Duodenal mucosa (tissue), 2 donors: ENCODE results near the gene BRMS1.

Source experiments
- H3K27ac ChIP-seq: one replicate; pipeline ENCODE4 v1.7.0; 2013; ENCODE audit warnings: low read depth, low read length
- H3K27me3 ChIP-seq, 2 donors: one replicate each; pipeline ENCODE4 v1.7.0; 2013; ENCODE audit warnings: low read length in 2 of 2, control low read depth in 1 of 2; ENCODE audit not compliant: insufficient read depth in 2 of 2, control insufficient read depth in 1 of 2
- H3K36me3 ChIP-seq, 2 donors: one replicate each; pipeline ENCODE4 v1.7.0; 2013; ENCODE audit warnings: low read length in 2 of 2, control low read depth in 1 of 2; ENCODE audit not compliant: insufficient read depth in 2 of 2, control insufficient read depth in 1 of 2
- H3K4me1 ChIP-seq, 2 donors: one replicate each; pipeline ENCODE4 v1.7.0; 2013; ENCODE audit warnings: low read length in 2 of 2, control low read depth in 1 of 2; ENCODE audit not compliant: insufficient read depth in 2 of 2, control insufficient read depth in 1 of 2
- H3K4me3 ChIP-seq, 2 donors: one replicate each; pipeline ENCODE4 v1.7.0; 2013; ENCODE audit warnings: low read length in 2 of 2, low read depth in 1 of 2
- H3K9ac ChIP-seq, 2 donors: one replicate each; pipeline ENCODE4 v1.7.0; 2013; ENCODE audit warnings: low read length in 2 of 2, low read depth in 1 of 2
- H3K9me3 ChIP-seq, 2 donors: one replicate each; pipeline ENCODE4 v1.7.0; 2013; ENCODE audit warnings: low read length in 2 of 2, control low read depth in 1 of 2; ENCODE audit not compliant: control insufficient read depth in 1 of 2

The BRMS1 gene

GRCh38 chr11:66290330-66290621, 54.6 kb downstream of the BRMS1 start:
- peaks cover 24 to 25% of the 10 kb centered on the region in 2 donors for H3K27me3 ChIP-seq
- H3K4me3 ChIP-seq = peak overlapping the region; percentile 86 to 88
- H3K9me3 ChIP-seq = no peaks in the 10 kb centered on the region
- peaks cover 19 to 34% of the 10 kb centered on the region in 2 donors for H3K4me1 ChIP-seq
- H3K27ac ChIP-seq = no peak overlapping the region
- no peak overlapping the region for H3K9ac ChIP-seq
- peaks cover 0 to 6% of the 10 kb centered on the region in 2 donors for H3K36me3 ChIP-seq

DNA sequence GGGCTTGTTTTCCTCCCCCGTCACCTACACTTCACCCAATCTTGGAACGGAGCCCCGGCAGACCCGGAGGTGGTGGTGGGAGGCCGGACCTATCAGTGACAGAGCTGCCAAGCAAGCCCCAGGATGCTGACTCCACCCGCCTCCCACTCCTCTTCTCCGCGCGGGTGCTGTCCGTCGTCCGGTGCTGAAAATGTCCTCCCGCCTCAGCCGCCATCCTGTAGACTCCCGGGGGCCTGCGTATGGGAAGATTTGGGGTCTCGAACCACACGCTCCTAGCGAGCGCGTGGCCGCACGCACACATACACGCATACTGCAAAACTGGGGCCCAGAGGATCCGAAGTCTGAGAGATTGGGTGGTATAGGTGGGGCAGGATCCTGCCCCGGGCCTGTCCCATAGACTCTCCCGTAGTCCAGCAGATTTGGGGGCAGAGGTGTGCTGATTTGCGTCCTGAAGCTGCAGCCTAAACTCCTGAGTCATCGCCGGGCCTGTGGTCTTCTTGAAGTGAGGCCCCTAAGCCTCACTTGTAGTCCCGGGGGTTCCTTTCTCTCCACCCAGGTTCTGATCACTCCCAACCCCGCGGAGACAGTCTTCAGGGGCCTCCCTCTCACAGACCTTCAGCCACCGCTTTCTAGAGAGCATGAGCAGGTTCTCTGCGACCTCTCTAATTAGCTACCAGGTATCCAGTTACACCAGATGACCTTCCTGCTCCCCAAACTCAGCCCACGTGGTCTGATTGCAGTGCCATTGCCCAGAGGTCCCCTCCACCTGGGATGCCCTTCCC, 55.2 kb downstream of the BRMS1 start:
- peaks cover 0 to 11% of the 10 kb centered on the region in 2 donors for H3K36me3 ChIP-seq
- H3K9me3 ChIP-seq = no peaks in the 10 kb centered on the region
- peak overlapping the region; percentile 86 to 88 for H3K4me3 ChIP-seq
- H3K27me3 ChIP-seq = peaks cover 24 to 25% of the 10 kb centered on the region in 2 donors
- H3K4me1 ChIP-seq = peaks cover 19 to 34% of the 10 kb centered on the region in 2 donors
- H3K27ac ChIP-seq = peak overlapping the region; percentile 93
- H3K9ac ChIP-seq = peak overlapping the region; percentile 70 to 78

DNA sequence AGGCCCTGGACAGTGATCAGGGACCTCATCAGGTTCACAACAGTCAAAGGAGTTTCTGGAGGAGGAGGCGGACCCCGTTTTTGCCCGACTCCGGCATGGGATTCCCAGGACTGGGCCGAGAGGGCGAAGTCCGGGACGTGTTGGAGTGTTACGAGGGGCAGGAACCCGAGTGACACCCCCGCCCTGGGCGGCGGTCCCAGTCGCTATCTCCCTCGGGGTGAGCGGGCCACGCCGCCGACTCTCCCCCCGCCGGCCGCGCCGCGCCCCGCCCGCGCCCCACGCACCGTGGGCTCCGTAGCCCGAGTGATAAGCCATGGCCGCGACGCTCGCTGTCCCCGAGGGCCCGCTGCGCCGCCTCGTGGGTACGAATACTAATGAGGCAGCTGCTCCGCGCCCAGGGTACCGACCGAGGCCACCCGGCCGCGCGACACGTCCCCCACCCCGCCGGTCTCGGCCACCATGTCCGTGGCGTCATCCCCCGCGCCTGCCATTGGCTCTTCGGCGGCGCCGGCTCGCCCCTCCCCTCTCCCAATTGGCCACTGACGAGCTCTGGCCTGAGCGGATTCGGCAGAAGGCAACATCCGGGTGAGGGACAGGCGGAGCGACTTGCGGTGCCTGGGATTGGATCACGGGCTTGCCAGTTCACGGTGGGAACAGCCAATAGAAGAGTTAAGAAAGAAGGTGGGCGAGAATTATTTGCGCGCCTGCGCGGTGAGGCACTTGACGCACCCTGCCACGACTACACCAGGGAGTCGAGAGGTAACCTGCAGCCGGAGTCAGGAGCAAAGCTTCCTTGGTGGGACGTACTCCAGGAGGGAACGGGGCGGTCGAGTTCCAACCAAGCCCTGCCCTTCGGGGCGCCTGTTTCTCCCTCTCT, 56.0 kb downstream of the BRMS1 start, which contains the start of gene YIF1A:
Gene YIF1A, minus strand, starts transcription at position 473 of the 877 bp plus-strand sequence. Its CDS starts 158 bp downstream, at position 315.
- Histone ChIP-seq H3K27ac (peak within 1 kb of the TSS; percentile 94), H3K9ac (peak within 1 kb of the TSS; percentile 88 to 97), H3K9me3 (no peaks in the 10 kb centered on the region), H3K4me1 (peaks cover 19 to 34% of the 10 kb centered on the region in 2 donors), H3K4me3 (peak within 1 kb of the TSS; percentile 86 to 88), H3K27me3 (peaks cover 20 to 24% of the 10 kb centered on the region in 2 donors), H3K36me3 (peaks cover 0 to 17% of the 10 kb centered on the region in 2 donors)

DNA sequence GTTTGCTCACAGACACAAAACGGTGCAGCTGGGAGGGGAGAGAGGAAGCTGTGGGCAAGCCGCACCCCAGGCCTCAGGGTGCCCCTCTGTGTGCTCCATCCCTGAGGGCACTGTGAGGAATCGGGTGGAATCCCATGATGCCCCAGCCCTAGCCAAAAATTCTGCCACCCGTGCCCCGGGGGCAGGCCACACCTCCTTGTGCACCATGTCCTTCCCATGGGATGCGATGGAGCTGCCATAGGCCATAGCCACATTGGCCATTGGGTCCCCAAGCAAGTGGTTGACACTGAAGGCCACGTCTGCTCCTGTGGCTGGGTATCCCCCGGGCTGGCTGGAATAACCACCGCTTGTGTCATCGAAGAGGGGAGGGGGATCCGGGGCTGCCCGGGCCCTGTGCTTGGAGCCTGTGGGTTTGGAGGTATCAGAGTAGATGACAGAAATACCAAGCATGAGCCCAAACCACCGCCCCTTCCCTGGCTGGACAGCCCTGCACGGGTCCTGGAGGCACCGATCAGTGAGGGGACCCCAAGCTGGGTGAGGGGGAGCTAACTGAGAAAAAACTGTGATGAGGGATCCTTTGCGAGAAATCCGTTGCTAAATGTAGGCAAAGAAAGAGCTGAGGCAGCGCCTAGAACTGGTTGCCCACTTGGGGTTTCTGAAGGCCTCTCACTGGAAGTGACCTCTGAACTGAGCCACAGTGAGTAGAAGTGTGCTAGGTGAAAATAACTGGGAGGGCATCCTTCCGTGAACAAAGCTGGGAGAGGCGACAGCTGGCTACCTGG, 56.8 kb downstream of the BRMS1 start:
- peaks cover 0 to 20% of the 10 kb centered on the region in 2 donors for H3K36me3 ChIP-seq
- peaks cover 14 to 16% of the 10 kb centered on the region in 2 donors for H3K27me3 ChIP-seq
- peaks cover 19 to 35% of the 10 kb centered on the region in 2 donors for H3K4me1 ChIP-seq
- peak overlapping the region; percentile 94 for H3K27ac ChIP-seq
- H3K9me3 ChIP-seq = no peaks in the 10 kb centered on the region
- H3K9ac ChIP-seq = peak overlapping the region; percentile 88 to 97
- peak overlapping the region; percentile 86 for H3K4me3 ChIP-seq
